Hepatocyte (in vitro differentiated cells): ENCODE results near the gene FER1L5. TPM values are rescaled to one million over a fixed set of nuclear protein-coding genes. Genes with fewer than 3 reads are reported as not detected.

Experiments used
- DNase-seq: peaks from one replicate; pipeline ENCODE4 v3.0.0-alpha.2; 2016; ENCODE audit warnings: low spot score
- H2AFZ ChIP-seq: fragments of 200-600 bp; sonication (generic); 2 replicates; pipeline ENCODE4 v1.6.0; 2016; ENCODE audit warnings: antibody characterized with exemption, mild to moderate bottlenecking
- H3K27ac ChIP-seq: fragments of 200-600 bp; sonication (generic); 2 replicates; pipeline ENCODE4 v1.5.1; 2016; ENCODE audit warnings: mild to moderate bottlenecking
- H3K27me3 ChIP-seq: fragments of 200-600 bp; sonication (generic); 2 replicates; pipeline ENCODE4 v1.6.1; 2016
- H3K36me3 ChIP-seq: fragments of 200-600 bp; sonication (generic); replicated peaks from 2 replicates; pipeline ENCODE4 v1.5.1; 2016; ENCODE audit warnings: low read depth; ENCODE audit not compliant: insufficient read depth
- H3K4me1 ChIP-seq: fragments of 200-600 bp; sonication (generic); 2 replicates; pipeline ENCODE4 v1.5.1; 2016; ENCODE audit warnings: mild to moderate bottlenecking, moderate library complexity; ENCODE audit not compliant: insufficient read depth
- H3K4me2 ChIP-seq: fragments of 200-600 bp; sonication (generic); 2 replicates; pipeline ENCODE4 v1.6.0; 2016
- H3K4me3 ChIP-seq: fragments of 200-600 bp; sonication (generic); 2 replicates; pipeline ENCODE4 v1.5.1; 2016; ENCODE audit warnings: mild to moderate bottlenecking
- H3K79me2 ChIP-seq: fragments of 200-600 bp; sonication (generic); 2 replicates; pipeline ENCODE4 v1.6.0; 2017; ENCODE audit warnings: mild to moderate bottlenecking
- H3K9me2 ChIP-seq: fragments of 200-600 bp; sonication (generic); replicated peaks from 2 replicates; pipeline ENCODE4 v1.6.0; 2017; ENCODE audit warnings: mild to moderate bottlenecking; ENCODE audit not compliant: insufficient read depth
- H3K9me3 ChIP-seq: fragments of 200-600 bp; sonication (generic); 2 replicates; pipeline ENCODE4 v1.5.1; 2016; ENCODE audit warnings: low read depth, mild to moderate bottlenecking
- H4K20me1 ChIP-seq: fragments of 200-600 bp; sonication (generic); 2 replicates; pipeline ENCODE4 v1.6.0; 2016; ENCODE audit warnings: mild to moderate bottlenecking; ENCODE audit not compliant: insufficient read depth, poor library complexity, severe bottlenecking
- CTCF ChIP-seq: fragments of 200-600 bp; sonication (generic); IDR thresholded peaks from 2 replicates; pipeline ENCODE4 v1.5.1; 2016; ENCODE audit warnings: antibody characterized with exemption, mild to moderate bottlenecking; ENCODE audit not compliant: poor library complexity
- EZH2 ChIP-seq: fragments of 200-600 bp; sonication (generic); IDR thresholded peaks from 2 replicates; pipeline ENCODE4 v1.6.1; 2016; ENCODE audit warnings: antibody characterized with exemption, mild to moderate bottlenecking, borderline replicate concordance
- EZH2phosphoT487 ChIP-seq: fragments of 200-600 bp; sonication (generic); IDR thresholded peaks from one replicate; pipeline ENCODE4 v1.6.1; 2018; ENCODE audit warnings: antibody characterized with exemption, mild to moderate bottlenecking, low read depth, moderate library complexity; ENCODE audit not compliant: unreplicated experiment, severe bottlenecking
- WGBS: methylation state at CpG from one replicate; pipeline ENCODE4 v1.1.6; 2016; ENCODE audit warnings: low lambda C conversion rate; ENCODE audit errors: missing lambda C conversion rate; 5-methylcytosine and 5-hydroxymethylcytosine counted together
- polyA plus RNA-seq: library from polyadenylated mRNA; unstranded; fragments of >200 nt; fragmentation: Nextera tagmentation; extraction: Ambion mirVana; gene quantifications from 2 replicates; pipeline ENCODE4 v1.2.1, GENCODE V29; 2016
- total RNA-seq: library from RNA; depleted of rRNA; stranded (reverse); fragments of >200 nt; gene quantifications from 2 replicates; pipeline ENCODE4 v1.2.3, GENCODE V29; 2014

FER1L5 gene
- total and polyA plus RNA-seq, 2 experiments from 2014 or later, result 0.10 to 0.33 TPM

GRCh38 chr2:96729748-96730147 lies 87.2 kb downstream of the FER1L5 start:
- WGBS, result 96% methylated on average over 7 of the region's 7 CpGs
- Histone ChIP-seq H3K9me3 (no peaks in the 10 kb centered on the region), H3K4me2 (no peak overlapping the region), H3K27me3 (no peaks in the 10 kb centered on the region), H3K4me1 (no peaks in the 10 kb centered on the region), H3K36me3 (no peaks in the 10 kb centered on the region), H4K20me1 (no peaks in the 10 kb centered on the region), H3K9me2 (no peaks in the 10 kb centered on the region), H3K79me2 (no peaks in the 10 kb centered on the region), H3K27ac (no peak overlapping the region), H3K4me3 (no peak overlapping the region), H2AFZ (no peak overlapping the region)
- no peak for TF ChIP-seq EZH2
- no peak for TF ChIP-seq CTCF
- TF ChIP-seq EZH2phosphoT487, result no peak
- DNase-seq, result no peak

GRCh38 chr2:96730212-96730611 lies 87.6 kb downstream of the FER1L5 start:
- no peak overlapping the region for H3K4me2 ChIP-seq
- no peaks in the 10 kb centered on the region for H3K27me3 ChIP-seq
- WGBS, result 91% methylated on average over 2 of the region's 2 CpGs
- H3K36me3 ChIP-seq, result no peaks in the 10 kb centered on the region
- H3K9me3 ChIP-seq, result no peaks in the 10 kb centered on the region
- H2AFZ ChIP-seq, result no peak overlapping the region
- no peaks in the 10 kb centered on the region for H3K4me1 ChIP-seq
- H4K20me1 ChIP-seq, result no peaks in the 10 kb centered on the region
- no peak for DNase-seq
- no peaks in the 10 kb centered on the region for H3K79me2 ChIP-seq
- H3K4me3 ChIP-seq, result no peak overlapping the region
- TF ChIP-seq EZH2phosphoT487, result no peak
- no peak overlapping the region for H3K27ac ChIP-seq
- H3K9me2 ChIP-seq, result no peaks in the 10 kb centered on the region

GRCh38 chr2:96733931-96734330 lies 91.4 kb downstream of the FER1L5 start:
- Histone ChIP-seq H4K20me1 (no peaks in the 10 kb centered on the region), H3K9me3 (no peaks in the 10 kb centered on the region), H3K4me2 (no peak overlapping the region), H3K9me2 (no peaks in the 10 kb centered on the region), H3K27me3 (no peaks in the 10 kb centered on the region), H2AFZ (no peak overlapping the region), H3K4me1 (peaks cover 9% of the 10 kb centered on the region), H3K4me3 (no peak overlapping the region), H3K27ac (no peak overlapping the region), H3K36me3 (no peaks in the 10 kb centered on the region), H3K79me2 (peaks cover 31% of the 10 kb centered on the region)
- 93% methylated on average over 3 of the region's 3 CpGs for WGBS
- TF ChIP-seq EZH2phosphoT487 (no peak), CTCF (no peak), EZH2 (no peak)
- no peak for DNase-seq

GRCh38 chr2:96734880-96735583 lies 92.5 kb downstream of the FER1L5 start:
- H3K4me3 ChIP-seq, result no peak overlapping the region
- H4K20me1 ChIP-seq, result no peaks in the 10 kb centered on the region
- H3K27me3 ChIP-seq, result no peaks in the 10 kb centered on the region
- H3K36me3 ChIP-seq, result no peaks in the 10 kb centered on the region
- H3K9me3 ChIP-seq, result no peaks in the 10 kb centered on the region
- H3K4me1 ChIP-seq, result peaks cover 10% of the 10 kb centered on the region
- H3K27ac ChIP-seq, result no peak overlapping the region
- WGBS, result 82% methylated on average over 8 of the region's 8 CpGs
- no peak for TF ChIP-seq EZH2
- TF ChIP-seq CTCF, result no peak
- no peak for TF ChIP-seq EZH2phosphoT487
- no peak overlapping the region for H3K4me2 ChIP-seq
- DNase-seq, result no peak
- peaks cover 36% of the 10 kb centered on the region for H3K79me2 ChIP-seq
- no peak overlapping the region for H2AFZ ChIP-seq
- H3K9me2 ChIP-seq, result no peaks in the 10 kb centered on the region
